ENCODE results near the gene MAST4.

DNA sequence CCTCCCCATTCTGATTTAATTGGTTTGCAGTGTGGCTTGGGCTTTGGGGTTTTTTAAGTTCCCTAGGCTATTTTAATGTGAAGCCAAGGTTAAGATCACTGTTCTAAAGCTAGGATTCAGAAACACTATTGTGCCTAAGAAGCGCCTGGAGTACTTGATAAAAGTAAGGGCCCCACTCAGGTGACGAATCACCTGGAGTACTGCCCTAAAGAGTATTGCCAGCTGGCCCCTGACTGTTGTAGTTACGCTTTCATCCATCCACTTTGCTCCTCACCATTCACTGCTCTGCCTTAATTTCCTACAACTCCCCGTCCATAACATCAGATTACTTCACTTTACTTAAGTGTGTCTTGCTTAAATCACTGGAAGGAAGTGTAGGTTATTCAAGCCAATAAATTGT lies 481.1 kb downstream of the MAST4 start:
- TF ChIP-seq, protein P1, sequence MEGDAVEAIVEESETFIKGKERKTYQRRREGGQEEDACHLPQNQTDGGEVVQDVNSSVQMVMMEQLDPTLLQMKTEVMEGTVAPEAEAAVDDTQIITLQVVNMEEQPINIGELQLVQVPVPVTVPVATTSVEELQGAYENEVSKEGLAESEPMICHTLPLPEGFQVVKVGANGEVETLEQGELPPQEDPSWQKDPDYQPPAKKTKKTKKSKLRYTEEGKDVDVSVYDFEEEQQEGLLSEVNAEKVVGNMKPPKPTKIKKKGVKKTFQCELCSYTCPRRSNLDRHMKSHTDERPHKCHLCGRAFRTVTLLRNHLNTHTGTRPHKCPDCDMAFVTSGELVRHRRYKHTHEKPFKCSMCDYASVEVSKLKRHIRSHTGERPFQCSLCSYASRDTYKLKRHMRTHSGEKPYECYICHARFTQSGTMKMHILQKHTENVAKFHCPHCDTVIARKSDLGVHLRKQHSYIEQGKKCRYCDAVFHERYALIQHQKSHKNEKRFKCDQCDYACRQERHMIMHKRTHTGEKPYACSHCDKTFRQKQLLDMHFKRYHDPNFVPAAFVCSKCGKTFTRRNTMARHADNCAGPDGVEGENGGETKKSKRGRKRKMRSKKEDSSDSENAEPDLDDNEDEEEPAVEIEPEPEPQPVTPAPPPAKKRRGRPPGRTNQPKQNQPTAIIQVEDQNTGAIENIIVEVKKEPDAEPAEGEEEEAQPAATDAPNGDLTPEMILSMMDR (IDR thresholded peaks at IDR 0.05; ENCODE audit: low read length), result no peak
- TF ChIP-seq EZH2 (optimal IDR thresholded peaks at IDR 0.05; ENCODE audit: low read depth, low read length), result no peak

Data from MM.1S (cell line).